ENCODE results near the gene PROX2. TPM values are rescaled to one million over a fixed set of nuclear protein-coding genes. Genes with fewer than 3 reads are reported as not detected.
A peak's percentile ranks its signal among the peaks of the same experiment; 100 is the strongest.

PROX2 gene
- total RNA-seq, 1 donor from 2014 or later = not detected

GRCh38 chr14:74846168-74846567 lies 29.8 kb downstream of the PROX2 start:
- no peak for DNase-seq (ENCODE audit: low read depth in 2 of 2)

- no peak for DNase-seq (ENCODE audit: low read depth in 2 of 2)
Observed at GRCh38 chr14:74843653-74844052, 32.3 kb downstream of the PROX2 start.

- DNase-seq (ENCODE audit: low read depth in 2 of 2) = no peak
Observed at GRCh38 chr14:74841230-74842207, 34.4 kb downstream of the PROX2 start.

DNA sequence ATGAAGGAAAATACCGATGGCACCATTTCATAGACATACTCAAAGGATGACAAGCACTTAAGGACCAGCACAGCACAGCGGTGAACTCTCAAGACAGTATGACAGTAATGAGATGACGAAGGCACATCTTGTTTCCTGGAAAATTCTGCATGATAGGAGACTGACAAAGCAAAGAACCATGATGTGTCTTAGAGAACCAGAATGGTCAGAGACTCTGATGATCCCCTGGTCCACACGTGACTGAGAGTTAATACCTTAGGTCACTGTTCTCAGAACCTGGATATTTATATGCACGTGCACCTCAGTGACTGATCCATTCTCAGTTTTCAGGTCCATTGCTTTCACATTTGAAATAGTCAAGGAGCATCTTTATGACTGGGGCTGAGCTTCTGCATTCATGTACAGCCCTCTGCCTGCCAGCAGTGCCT lies 35.3 kb downstream of the PROX2 start:
- DNase-seq (ENCODE audit: low read depth in 2 of 2) = no peak

GRCh38 chr14:74838166-74838565 lies 37.8 kb downstream of the PROX2 start:
- peak in 1 of 2 donors; percentile 55 for DNase-seq (ENCODE audit: low read depth in 2 of 2)

- DNase-seq (ENCODE audit: low read depth in 2 of 2) = no peak
Observed at GRCh38 chr14:74836251-74836960, 39.5 kb downstream of the PROX2 start.

- DNase-seq (ENCODE audit: low read depth in 2 of 2) = no peak
Observed at GRCh38 chr14:74835645-74836250, 40.2 kb downstream of the PROX2 start.

DNA sequence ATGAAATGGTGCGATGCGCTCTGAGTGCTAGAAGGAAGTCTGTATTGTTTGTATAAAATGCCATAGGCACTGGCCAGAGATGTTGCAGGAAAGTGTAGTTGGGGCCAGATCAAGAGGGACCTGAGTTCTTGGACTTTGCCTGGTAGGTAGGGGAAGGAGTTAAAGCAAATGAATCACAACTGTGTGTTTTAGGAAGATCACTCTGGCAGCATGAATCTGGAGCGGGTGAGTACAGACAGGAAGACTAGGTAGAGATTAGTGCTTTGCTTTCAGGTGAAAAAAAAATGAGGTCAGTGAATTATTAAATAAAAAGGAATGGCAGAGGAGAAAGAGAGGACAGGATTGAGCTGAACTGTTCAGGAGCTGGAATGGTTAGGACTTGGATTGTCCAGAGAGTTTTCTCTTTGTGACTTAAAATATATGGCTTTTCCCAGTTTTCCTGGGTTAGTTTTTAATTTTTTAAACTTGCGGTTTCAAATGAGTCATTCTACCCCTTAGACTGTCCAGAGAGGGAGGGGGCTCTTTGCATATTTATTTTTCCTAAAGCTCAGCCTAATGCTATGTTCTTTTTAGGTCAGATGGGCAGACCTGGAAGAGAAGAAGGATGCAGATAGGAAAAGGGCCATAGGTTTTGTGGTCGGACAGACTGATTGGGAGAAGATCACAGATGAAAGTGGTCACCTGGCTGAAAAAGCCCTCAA lies 41.1 kb downstream of the PROX2 start:
- no peak for DNase-seq (ENCODE audit: low read depth in 2 of 2)

DNA sequence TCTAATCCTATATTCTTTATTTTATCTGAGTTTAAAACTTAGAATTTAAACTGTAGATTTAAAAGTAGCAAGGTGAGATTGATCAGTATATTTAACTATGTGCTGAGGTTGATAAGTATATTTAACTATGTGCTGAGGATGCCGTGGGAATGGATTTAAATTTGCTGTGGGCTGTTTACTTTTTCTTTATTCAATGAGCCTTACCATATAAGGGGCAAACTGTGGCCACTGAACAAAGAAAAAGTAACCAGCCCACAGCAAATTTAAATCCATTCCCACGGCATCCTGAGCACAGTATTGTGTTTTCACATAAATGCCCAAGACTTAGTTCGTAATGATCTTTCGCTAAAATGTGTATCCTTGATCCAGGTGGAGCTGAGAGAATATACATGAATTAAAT lies 43.1 kb downstream of the PROX2 start:
- no peak for DNase-seq (ENCODE audit: low read depth in 2 of 2)

- DNase-seq (ENCODE audit: low read depth in 2 of 2) = no peak
Observed at GRCh38 chr14:74829251-74829650, 46.7 kb downstream of the PROX2 start.

GRCh38 chr14:74826574-74826973 lies 49.4 kb downstream of the PROX2 start:
- DNase-seq (ENCODE audit: low read depth in 2 of 2) = no peak

Other genes starting within 250 kb of the PROX2 start
- gene AREL1, start 163.1 kb downstream of the PROX2 start, total RNA-seq = 26.8 and 27.4 TPM in 2 replicates
- 10.9 and 12.9 TPM in 2 replicates for gene FCF1, start 163.0 kb downstream of the PROX2 start, total RNA-seq
- 12.9 and 18.3 TPM in 2 replicates for gene YLPM1, start 112.8 kb downstream of the PROX2 start, total RNA-seq
- 35.3 and 35.7 TPM in 2 replicates for gene DLST, start 5.8 kb upstream of the PROX2 start, total RNA-seq
- 4.4 and 6.2 TPM in 2 replicates for gene RPS6KL1, start 47.1 kb upstream of the PROX2 start, total RNA-seq
- gene PGF, start 79.5 kb upstream of the PROX2 start, total RNA-seq = 20.2 and 92.0 TPM in 2 replicates
- 33.1 and 37.3 TPM in 2 replicates for gene EIF2B2, start 126.8 kb upstream of the PROX2 start, total RNA-seq
- 7.0 and 19.6 TPM in 2 replicates for gene MLH3, start 175.3 kb upstream of the PROX2 start, total RNA-seq
- 4.6 and 5.6 TPM in 2 replicates for gene ACYP1, start 187.9 kb upstream of the PROX2 start, total RNA-seq
- gene ZC2HC1C, start 193.5 kb upstream of the PROX2 start, total RNA-seq = 0.40 and 0.44 TPM in 2 replicates